Endodermal cell (in vitro differentiated cells): ENCODE results near the gene IGF2R. TPM values are rescaled to one million over a fixed set of nuclear protein-coding genes. Genes with fewer than 3 reads are reported as not detected.

Experiments
- DNase-seq: peaks from one replicate; pipeline ENCODE4 v3.0.0-alpha.2; 2017
- H3K27ac ChIP-seq: 2 replicates; pipeline ENCODE4 v1.5.1; 2013; ENCODE audit warnings: mild to moderate bottlenecking, low read depth, low read length, moderate library complexity
- H3K27me3 ChIP-seq: 2 replicates; pipeline ENCODE4 v1.6.1; 2013; ENCODE audit warnings: mild to moderate bottlenecking, low read length, moderate library complexity; ENCODE audit not compliant: insufficient read depth, control insufficient read depth, poor library complexity, severe bottlenecking
- H3K36me3 ChIP-seq: 2 replicates; pipeline ENCODE4 v1.7.0; 2013; ENCODE audit warnings: mild to moderate bottlenecking, low read length, moderate library complexity; ENCODE audit not compliant: control insufficient read depth, insufficient read depth
- H3K4me1 ChIP-seq: one replicate; pipeline ENCODE4 v1.7.0; 2013; ENCODE audit warnings: low read length; ENCODE audit not compliant: control insufficient read depth, insufficient read depth
- H3K4me3 ChIP-seq: 2 replicates; pipeline ENCODE4 v1.5.1; 2013; ENCODE audit warnings: mild to moderate bottlenecking, low read length, moderate library complexity
- H3K9ac ChIP-seq: 2 replicates; pipeline ENCODE4 v1.6.1; 2013; ENCODE audit warnings: mild to moderate bottlenecking, low read length, moderate library complexity; ENCODE audit not compliant: poor library complexity, severe bottlenecking; ENCODE audit errors: extremely low read depth
- H3K9me3 ChIP-seq: 2 replicates; pipeline ENCODE4 v1.6.1; 2013; ENCODE audit warnings: mild to moderate bottlenecking, low read length, moderate library complexity; ENCODE audit not compliant: control insufficient read depth
- H3K27ac Mint-ChIP-seq: 2 replicates; pipeline ENCODE4 v1.8.0; 2020; ENCODE audit warnings: mixed read lengths
- H3K27me3 Mint-ChIP-seq: 2 replicates; pipeline ENCODE4 v1.8.0; 2021; ENCODE audit warnings: mild to moderate bottlenecking, mixed read lengths; ENCODE audit not compliant: insufficient read depth
- H3K36me3 Mint-ChIP-seq: 2 replicates; pipeline ENCODE4 v1.8.0; 2020; ENCODE audit warnings: low read depth, mixed read lengths
- H3K4me1 Mint-ChIP-seq: 2 replicates; pipeline ENCODE4 v1.8.0; 2020; ENCODE audit warnings: mixed read lengths
- H3K4me3 Mint-ChIP-seq: 2 replicates; pipeline ENCODE4 v1.8.0; 2020; ENCODE audit warnings: mild to moderate bottlenecking, moderate library complexity, mixed read lengths
- H3K9me3 Mint-ChIP-seq: 2 replicates; pipeline ENCODE4 v1.8.0; 2020; ENCODE audit warnings: mild to moderate bottlenecking, mixed read lengths
- CTCF ChIP-seq: fragments of 200-600 bp; sonication (generic); conservative IDR thresholded peaks from 2 replicates; pipeline ENCODE4 v1.5.0; 2021; ENCODE audit warnings: antibody characterized with exemption, mild to moderate bottlenecking
- WGBS, 2 experiments: methylation state at CpG; one replicate each; pipeline versions ENCODE4 v1.1.5 to v1.1.7; 2013; ENCODE audit warnings: missing lambda C conversion rate in 2 of 2, mixed read lengths in 1 of 2; ENCODE audit not compliant: insufficient coverage in 1 of 2, insufficient read length in 1 of 2; 5-methylcytosine and 5-hydroxymethylcytosine counted together
- total RNA-seq, 2 donors: library from RNA; stranded (reverse); fragmentation: NEBNext Ultra II Directional in 1 of 2; extraction: Animal tissue kit (Norgen Biotek cat#: 25700) in 1 of 2; gene quantifications; 2 replicates in 1 of 2; 3 replicates in 1 of 2; pipeline ENCODE4 v1.2.1, GENCODE V29; 2021

IGF2R gene
- total RNA-seq, 2 donors from 2014 or later = 103 to 130 TPM

GRCh38 chr6:160106010-160106409 lies 137.1 kb downstream of the IGF2R start:
- no peaks in the 10 kb centered on the region for H3K4me1 ChIP-seq
- no peak overlapping the region for H3K27ac Mint-ChIP-seq
- 93 to 96% methylated on average over 7 to 14 of the region's 14 CpGs for WGBS, 2 experiments
- H3K27ac ChIP-seq = no peak overlapping the region
- H3K4me1 Mint-ChIP-seq = no peaks in the 10 kb centered on the region
- DNase-seq = no peak
- no peaks in the 10 kb centered on the region for H3K27me3 Mint-ChIP-seq
- no peaks in the 10 kb centered on the region for H3K9me3 Mint-ChIP-seq
- no peak overlapping the region for H3K4me3 ChIP-seq
- H3K9ac ChIP-seq = no peak overlapping the region
- H3K27me3 ChIP-seq = no peaks in the 10 kb centered on the region
- no peak for TF ChIP-seq CTCF
- H3K4me3 Mint-ChIP-seq = no peak overlapping the region
- no peaks in the 10 kb centered on the region for H3K9me3 ChIP-seq
- peaks cover 61% of the 10 kb centered on the region for H3K36me3 ChIP-seq
- H3K36me3 Mint-ChIP-seq = peaks cover 61% of the 10 kb centered on the region

GRCh38 chr6:160106701-160107100 lies 137.8 kb downstream of the IGF2R start:
- DNase-seq = no peak
- H3K27ac Mint-ChIP-seq = peak overlapping the region; percentile 63
- no peak overlapping the region for H3K4me3 Mint-ChIP-seq
- WGBS, 2 experiments = 85 to 91% methylated on average over 4 of the region's 4 CpGs
- no peaks in the 10 kb centered on the region for H3K9me3 Mint-ChIP-seq
- Histone ChIP-seq H3K36me3 (peaks cover 59% of the 10 kb centered on the region), H3K4me3 (no peak overlapping the region), H3K27ac (no peak overlapping the region), H3K27me3 (no peaks in the 10 kb centered on the region), H3K4me1 (no peaks in the 10 kb centered on the region), H3K9ac (no peak overlapping the region), H3K9me3 (no peaks in the 10 kb centered on the region)
- H3K4me1 Mint-ChIP-seq = peaks cover 3% of the 10 kb centered on the region
- H3K27me3 Mint-ChIP-seq = no peaks in the 10 kb centered on the region
- peaks cover 54% of the 10 kb centered on the region for H3K36me3 Mint-ChIP-seq
- no peak for TF ChIP-seq CTCF

GRCh38 chr6:160108077-160108476 lies 139.2 kb downstream of the IGF2R start:
- Histone ChIP-seq H3K4me1 (no peaks in the 10 kb centered on the region), H3K36me3 (peaks cover 49% of the 10 kb centered on the region), H3K4me3 (no peak overlapping the region), H3K9me3 (no peaks in the 10 kb centered on the region), H3K9ac (no peak overlapping the region), H3K27me3 (no peaks in the 10 kb centered on the region), H3K27ac (no peak overlapping the region)
- WGBS, 2 experiments = 94 to 95% methylated on average over 5 of the region's 5 CpGs
- H3K4me3 Mint-ChIP-seq = no peak overlapping the region
- no peaks in the 10 kb centered on the region for H3K9me3 Mint-ChIP-seq
- no peak for TF ChIP-seq CTCF
- no peaks in the 10 kb centered on the region for H3K27me3 Mint-ChIP-seq
- H3K27ac Mint-ChIP-seq = no peak overlapping the region
- H3K36me3 Mint-ChIP-seq = peaks cover 44% of the 10 kb centered on the region
- H3K4me1 Mint-ChIP-seq = peaks cover 4% of the 10 kb centered on the region
- no peak for DNase-seq
